H9 (cell line): Measurements from ENCODE around the gene UBR2. TPM values are rescaled to one million over a fixed set of nuclear protein-coding genes. Genes with fewer than 3 reads are reported as not detected.

ENCODE experiments used
- DNase-seq: peaks from one replicate; pipeline ENCODE4 v3.0.0-alpha.2; 2017
- H2AFZ ChIP-seq: one replicate; pipeline ENCODE4 v1.6.1; 2013; ENCODE audit warnings: mild to moderate bottlenecking, low read length, control low read depth, moderate library complexity
- H2AK5ac ChIP-seq: 2 replicates; pipeline ENCODE4 v1.6.1; 2013; ENCODE audit warnings: low read length, control low read depth, mixed read lengths; ENCODE audit not compliant: insufficient read length
- H2BK120ac ChIP-seq: one replicate; pipeline ENCODE4 v1.6.1; 2013; ENCODE audit warnings: low read depth, mild to moderate bottlenecking, low read length, control low read depth, inconsistent platforms; ENCODE audit not compliant: poor library complexity, severe bottlenecking
- H2BK12ac ChIP-seq: 2 replicates; pipeline ENCODE4 v1.6.1; 2013; ENCODE audit warnings: low read length, control low read depth, mixed read lengths, low read depth; ENCODE audit not compliant: insufficient read length
- H2BK15ac ChIP-seq: 2 replicates; pipeline ENCODE4 v1.6.1; 2013; ENCODE audit warnings: low read depth, low read length, control low read depth
- H2BK20ac ChIP-seq: one replicate; pipeline ENCODE4 v1.6.1; 2013; ENCODE audit warnings: low read depth, mild to moderate bottlenecking, low read length, control low read depth, inconsistent platforms; ENCODE audit not compliant: poor library complexity, severe bottlenecking
- H2BK5ac ChIP-seq: 2 replicates; pipeline ENCODE4 v1.6.1; 2013; ENCODE audit warnings: low read length, control low read depth, mixed read lengths; ENCODE audit not compliant: insufficient read length
- H3K14ac ChIP-seq: 2 replicates; pipeline ENCODE4 v1.6.1; 2013; ENCODE audit warnings: low read length, control low read depth; ENCODE audit not compliant: insufficient read depth
- H3K18ac ChIP-seq: 2 replicates; pipeline ENCODE4 v1.6.1; 2013; ENCODE audit warnings: low read depth, mild to moderate bottlenecking, mixed read lengths, low read length, control low read depth; ENCODE audit not compliant: insufficient read length
- H3K23ac ChIP-seq: 2 replicates; pipeline ENCODE4 v1.6.1; 2013; ENCODE audit warnings: low read length, control low read depth, mixed read lengths, low read depth; ENCODE audit not compliant: insufficient read length
- H3K23me2 ChIP-seq: 2 replicates; pipeline ENCODE4 v1.6.1; 2013; ENCODE audit warnings: low read depth, mild to moderate bottlenecking, mixed read lengths, low read length, control low read depth; ENCODE audit not compliant: insufficient read length, poor library complexity, severe bottlenecking
- H3K27ac ChIP-seq: 2 replicates; pipeline ENCODE4 v1.5.1; 2013; ENCODE audit warnings: low read length, control low read depth, mixed read lengths, low read depth; ENCODE audit not compliant: insufficient read length
- H3K27me3 ChIP-seq: 2 replicates; pipeline ENCODE4 v1.6.1; 2013; ENCODE audit warnings: low read length, control low read depth, inconsistent platforms; ENCODE audit not compliant: insufficient read depth
- H3K4ac ChIP-seq: 2 replicates; pipeline ENCODE4 v1.6.1; 2013; ENCODE audit warnings: low read depth, mild to moderate bottlenecking, control low read depth, inconsistent platforms, low read length, moderate library complexity
- H3K4me1 ChIP-seq: 2 replicates; pipeline ENCODE4 v1.6.1; 2013; ENCODE audit warnings: low read length, control low read depth, inconsistent platforms; ENCODE audit not compliant: insufficient read depth
- H3K4me2 ChIP-seq: 2 replicates; pipeline ENCODE4 v1.6.1; 2013; ENCODE audit warnings: low read length, control low read depth, mixed read lengths; ENCODE audit not compliant: insufficient read length, insufficient read depth
- H3K56ac ChIP-seq: 2 replicates; pipeline ENCODE4 v1.6.1; 2013; ENCODE audit warnings: low read depth, mild to moderate bottlenecking, mixed read lengths, low read length, control low read depth; ENCODE audit not compliant: insufficient read length
- H3K79me1 ChIP-seq: 2 replicates; pipeline ENCODE4 v1.6.1; 2013; ENCODE audit warnings: low read depth, mild to moderate bottlenecking, moderate library complexity, low read length, control low read depth, inconsistent platforms; ENCODE audit not compliant: insufficient read depth, poor library complexity, severe bottlenecking
- H3K79me2 ChIP-seq: 2 replicates; pipeline ENCODE4 v1.6.1; 2013; ENCODE audit warnings: low read length, control low read depth, inconsistent platforms; ENCODE audit not compliant: insufficient read depth
- H3K9ac ChIP-seq: 2 replicates; pipeline ENCODE4 v1.6.1; 2013; ENCODE audit warnings: low read length, control low read depth, mixed read lengths; ENCODE audit not compliant: insufficient read length; ENCODE audit errors: extremely low read depth
- H3K9me3 ChIP-seq: one replicate; pipeline ENCODE4 v1.6.1; 2013; ENCODE audit warnings: low read depth, low read length, inconsistent platforms; ENCODE audit not compliant: control insufficient read depth
- H3T11ph ChIP-seq: one replicate; pipeline ENCODE4 v1.6.1; 2013; ENCODE audit warnings: mild to moderate bottlenecking, low read length, control low read depth, inconsistent platforms
- H4K20me1 ChIP-seq: one replicate; pipeline ENCODE4 v1.6.1; 2013; ENCODE audit not compliant: control insufficient read depth, insufficient read length, insufficient read depth
- H4K5ac ChIP-seq: 2 replicates; pipeline ENCODE4 v1.6.1; 2013; ENCODE audit warnings: low read depth, mild to moderate bottlenecking, mixed read lengths, low read length, control low read depth; ENCODE audit not compliant: insufficient read length
- H4K8ac ChIP-seq: replicated peaks from 2 replicates; pipeline ENCODE4 v1.6.1; 2013; ENCODE audit warnings: low read length, control low read depth, mixed read lengths, low read depth; ENCODE audit not compliant: insufficient read length
- H4K91ac ChIP-seq: 2 replicates; pipeline ENCODE4 v1.6.1; 2013; ENCODE audit warnings: low read depth, mild to moderate bottlenecking, moderate library complexity, mixed read lengths, low read length, control low read depth; ENCODE audit not compliant: insufficient read length
- H3K27ac Mint-ChIP-seq, 3 experiments: 2 replicates in 2 of 3; 3 replicates in 1 of 3; pipeline ENCODE4 v1.8.0; 2020 to 2021; ENCODE audit warnings: mixed read lengths in 3 of 3, mild to moderate bottlenecking in 1 of 3, moderate library complexity in 1 of 3
- H3K27me3 Mint-ChIP-seq: 2 replicates; pipeline ENCODE4 v1.8.0; 2021; ENCODE audit warnings: low read depth, mild to moderate bottlenecking, moderate library complexity, mixed read lengths
- H3K36me3 Mint-ChIP-seq, 3 experiments: 2 replicates in 2 of 3; 3 replicates in 1 of 3; pipeline ENCODE4 v1.8.0; 2020 to 2021; ENCODE audit warnings: low read depth in 3 of 3, mixed read lengths in 3 of 3; ENCODE audit not compliant: insufficient read depth in 1 of 3
- H3K4me1 Mint-ChIP-seq, 2 experiments: 2 replicates each; pipeline ENCODE4 v1.8.0; 2020; ENCODE audit warnings: mixed read lengths in 2 of 2
- H3K4me3 Mint-ChIP-seq, 2 experiments: 2 replicates in 1 of 2; 3 replicates in 1 of 2; pipeline ENCODE4 v1.8.0; 2020 to 2021; ENCODE audit warnings: mild to moderate bottlenecking in 2 of 2, mixed read lengths in 2 of 2, moderate library complexity in 1 of 2
- H3K9me3 Mint-ChIP-seq, 2 experiments: 2 replicates in 1 of 2; 3 replicates in 1 of 2; pipeline ENCODE4 v1.8.0; 2020; ENCODE audit warnings: mild to moderate bottlenecking in 2 of 2, mixed read lengths in 2 of 2, moderate library complexity in 1 of 2
- CTCF ChIP-seq: fragments of 200-600 bp; sonication (generic); conservative IDR thresholded peaks from 3 replicates; pipeline ENCODE4 v1.8.0; 2021; ENCODE audit warnings: antibody characterized with exemption, mild to moderate bottlenecking
- WGBS: extraction: QIAGEN DNeasy Blood & Tissue Kit; methylation state at CpG from one replicate; pipeline ENCODE4 v1.1.7; 2013; ENCODE audit warnings: missing lambda C conversion rate, low lambda C conversion rate, mixed read lengths; ENCODE audit not compliant: insufficient read length; ENCODE audit errors: extremely low coverage; 5-methylcytosine and 5-hydroxymethylcytosine counted together
- total RNA-seq: library from RNA; stranded (reverse); gene quantifications from 2 replicates; pipeline ENCODE4 v1.2.1, GENCODE V29; 2021

UBR2 gene
- total RNA-seq, 1 experiment from 2014 or later, result 18.7 TPM

- Histone ChIP-seq H3K4ac (no peak overlapping the region), H3K27ac (no peak overlapping the region)
These were observed 148.1 kb downstream of the UBR2 start for GRCh38 chr6:42711930-42712329.

More at GRCh38 chr6:42711930-42712329, 148.1 kb downstream of the UBR2 start:
- H3K27me3 ChIP-seq, result no peaks in the 10 kb centered on the region
- H3K36me3 Mint-ChIP-seq, result peaks cover 6 to 21% (median 11%) of the 10 kb centered on the region in 3 experiments
- H3K18ac ChIP-seq, result no peak overlapping the region
- no peaks in the 10 kb centered on the region for H4K20me1 ChIP-seq
- H2AK5ac ChIP-seq, result no peak overlapping the region
- no peak overlapping the region for H3T11ph ChIP-seq
- peaks cover 16 to 21% of the 10 kb centered on the region in 2 experiments for H3K9me3 Mint-ChIP-seq
- H2AFZ ChIP-seq, result no peak overlapping the region
- peaks cover 7% of the 10 kb centered on the region; the same call in 1 of the 2 replicates for H3K27me3 Mint-ChIP-seq
- no peaks in the 10 kb centered on the region for H3K79me2 ChIP-seq
- H2BK12ac ChIP-seq, result no peak overlapping the region
- H4K5ac ChIP-seq, result no peak overlapping the region
- H3K4me3 Mint-ChIP-seq, result no peak overlapping the region
- no peak overlapping the region for H3K23ac ChIP-seq
- no peak overlapping the region for H2BK15ac ChIP-seq
- H2BK20ac ChIP-seq, result no peak overlapping the region
- no peak overlapping the region for H2BK120ac ChIP-seq
- H3K9ac ChIP-seq, result no peak overlapping the region
- no peaks in the 10 kb centered on the region for H3K79me1 ChIP-seq
- H3K9me3 ChIP-seq, result no peaks in the 10 kb centered on the region
- H3K14ac ChIP-seq, result no peak overlapping the region
- no peak overlapping the region for H4K8ac ChIP-seq
- no peak overlapping the region for H4K91ac ChIP-seq
- no CpG with 5 or more reads among the region's 5 CpGs for WGBS
- H3K4me1 Mint-ChIP-seq, result peaks cover 15 to 17% of the 10 kb centered on the region in 2 experiments
- DNase-seq, result no peak
- H3K23me2 ChIP-seq, result no peaks in the 10 kb centered on the region
- H3K4me1 ChIP-seq, result no peaks in the 10 kb centered on the region
- H2BK5ac ChIP-seq, result no peak overlapping the region
- no peak overlapping the region for H3K27ac Mint-ChIP-seq
- H3K4me2 ChIP-seq, result no peak overlapping the region
- TF ChIP-seq CTCF, result no peak
- H3K56ac ChIP-seq, result no peak overlapping the region
